WI38 (cell line): ENCODE results near the gene USP37.

Experiments
- H3K4me3 ChIP-seq: 2 replicates; pipeline ENCODE4 v1.5.1; 2011; ENCODE audit warnings: low read depth, mild to moderate bottlenecking, control low read depth, low read length
- CTCF ChIP-seq: IDR thresholded peaks from 2 replicates; pipeline ENCODE4 v1.5.1; 2012; ENCODE audit warnings: low read depth, mild to moderate bottlenecking, control low read depth, low read length

The USP37 gene

GRCh38 chr2:218422403-218423086 lies 145.6 kb downstream of the USP37 start:
- no peak for TF ChIP-seq CTCF

GRCh38 chr2:218421027-218421426 lies 147.1 kb downstream of the USP37 start:
- TF ChIP-seq CTCF: no peak
- H3K4me3 ChIP-seq: no peak overlapping the region

More at GRCh38 chr2:218422403-218423086, 145.6 kb downstream of the USP37 start:
- no peak overlapping the region for H3K4me3 ChIP-seq

GRCh38 chr2:218419630-218420216 lies 148.4 kb downstream of the USP37 start:
- no peak for TF ChIP-seq CTCF
- no peak overlapping the region for H3K4me3 ChIP-seq

- no peak within 1 kb of the TSS for H3K4me3 ChIP-seq
Measured at GRCh38 chr2:218418717-218419458, 149.3 kb downstream of the USP37 start, which contains the start of gene VIL1. TSS of gene VIL1 (plus strand) at chr2:218419123. CDS start at chr2:218423779, 4,656 bp downstream.

GRCh38 chr2:218418321-218418716 lies 149.8 kb downstream of the USP37 start:
- no peak for TF ChIP-seq CTCF
- H3K4me3 ChIP-seq: no peak overlapping the region

More at GRCh38 chr2:218418717-218419458, 149.3 kb downstream of the USP37 start, which contains the start of gene VIL1:
- no peak for TF ChIP-seq CTCF

- TF ChIP-seq CTCF: no peak
- H3K4me3 ChIP-seq: no peak overlapping the region
Measured at GRCh38 chr2:218407717-218408116, 160.4 kb downstream of the USP37 start.
